Stimulated activated CD8-positive, alpha-beta memory T cell treated with anti-CD3 and anti-CD28 coated beads, Interleukin-7, amount 100 ng/mL, for 24 hours (primary cell): ENCODE data around the gene YPEL2.

Experiments used
- DNase-seq: peaks from one replicate; pipeline ENCODE4 v3.0.0-alpha.2; 2020; ENCODE audit warnings: low read depth

Gene YPEL2

DNA sequence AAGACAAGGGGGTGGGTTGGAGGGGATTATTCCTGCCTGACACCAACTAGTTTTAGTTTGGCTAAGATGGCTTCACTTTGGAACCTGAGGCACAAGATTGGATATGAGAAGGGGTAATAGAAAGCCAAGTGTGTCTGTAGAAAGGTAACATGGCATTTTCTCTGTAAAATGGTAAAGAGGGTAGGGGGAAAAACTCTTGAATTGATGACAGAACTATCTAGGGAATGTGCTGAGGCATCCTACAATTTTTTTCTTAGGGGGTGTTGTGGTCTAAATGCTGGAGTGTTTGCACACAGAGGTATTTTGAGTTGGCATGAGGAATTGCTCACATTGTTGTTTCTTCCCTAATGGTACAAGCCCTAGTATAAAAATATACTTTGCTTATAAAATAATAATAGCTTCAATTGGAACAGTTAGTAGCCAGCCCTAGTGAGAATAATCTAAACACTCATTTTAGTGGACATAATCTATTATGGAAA, 25.8 kb downstream of the YPEL2 start:
- no peak for DNase-seq

DNA sequence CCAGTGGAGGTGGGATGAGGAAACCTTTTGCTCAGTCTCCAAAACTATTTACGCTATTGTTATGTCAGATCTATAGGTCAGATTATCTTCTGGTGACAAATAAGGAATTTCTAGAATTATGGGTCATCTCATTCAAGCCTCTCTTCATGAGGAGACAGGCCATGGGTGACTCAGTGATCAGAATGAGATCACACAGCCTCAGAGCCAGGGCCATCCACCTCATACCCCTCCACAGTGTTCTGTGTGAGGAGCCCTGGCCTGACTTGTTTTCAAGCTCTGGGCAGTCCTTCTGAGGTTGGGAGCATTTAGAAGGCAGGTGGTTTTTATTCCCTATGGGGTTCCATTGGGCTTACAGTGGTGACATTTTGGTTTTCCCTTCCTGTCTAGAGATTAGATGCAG, 26.5 kb downstream of the YPEL2 start:
- no peak for DNase-seq

DNA sequence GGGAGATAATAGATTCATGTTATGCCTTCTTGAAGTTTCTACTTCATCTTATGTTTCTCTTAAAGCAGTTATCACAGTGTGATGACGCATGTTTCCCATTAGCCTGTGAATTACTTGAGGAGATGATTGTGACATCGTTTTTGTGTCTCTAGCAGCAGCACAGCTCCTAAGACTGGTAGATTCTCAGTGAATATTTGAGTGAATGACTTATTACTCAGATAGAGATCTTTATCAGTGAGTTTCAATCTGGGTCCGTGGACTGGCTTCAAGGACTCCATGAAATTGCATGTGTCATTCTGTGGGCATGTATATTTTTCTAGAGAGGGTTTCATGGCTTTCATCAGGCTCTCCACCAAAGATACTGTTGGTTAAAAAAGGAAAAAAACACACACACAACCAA, 29.9 kb downstream of the YPEL2 start:
- no peak for DNase-seq

DNA sequence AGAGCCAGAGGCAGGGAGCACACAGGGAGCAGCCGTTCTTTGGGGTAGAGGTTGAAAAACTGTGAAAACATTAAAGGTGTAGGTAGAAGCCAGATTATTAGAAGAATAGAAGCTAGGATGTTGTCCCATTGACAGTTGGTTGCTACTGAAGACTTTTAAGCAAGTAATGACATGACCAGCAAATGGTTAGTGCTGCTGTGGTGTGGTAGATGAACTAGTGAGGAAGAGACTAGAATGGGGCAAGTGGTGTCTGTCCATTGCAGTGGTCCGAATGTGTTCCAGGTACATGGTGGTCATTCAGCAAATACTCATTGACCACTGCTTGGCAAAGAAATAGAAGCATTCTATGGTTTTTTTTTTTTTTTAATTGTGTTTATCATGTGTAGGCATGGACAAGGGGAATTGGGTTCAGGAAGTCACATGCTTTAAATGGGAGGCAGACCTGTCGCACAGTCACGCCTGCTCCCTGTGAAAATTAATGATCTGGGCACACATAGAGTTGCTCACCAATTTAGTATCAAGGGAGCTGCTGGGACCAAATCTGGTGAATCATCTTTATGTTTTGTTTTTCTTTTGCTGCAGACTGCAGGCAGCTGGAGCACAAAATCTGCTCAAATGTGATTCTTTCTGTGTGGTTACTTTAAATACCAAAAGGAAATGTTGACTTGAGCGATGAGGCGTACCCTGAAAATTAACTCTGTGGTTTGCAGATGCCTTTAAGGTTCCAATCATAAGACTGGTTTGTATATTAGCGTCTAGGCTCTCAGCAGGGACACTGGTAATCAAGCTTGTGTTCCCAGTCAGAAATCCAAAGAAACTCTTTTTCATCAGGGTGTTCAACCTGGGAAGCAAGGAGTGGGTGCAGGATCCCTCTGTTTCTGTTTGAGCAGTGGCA, 30.7 kb downstream of the YPEL2 start:
- DNase-seq = no peak

DNA sequence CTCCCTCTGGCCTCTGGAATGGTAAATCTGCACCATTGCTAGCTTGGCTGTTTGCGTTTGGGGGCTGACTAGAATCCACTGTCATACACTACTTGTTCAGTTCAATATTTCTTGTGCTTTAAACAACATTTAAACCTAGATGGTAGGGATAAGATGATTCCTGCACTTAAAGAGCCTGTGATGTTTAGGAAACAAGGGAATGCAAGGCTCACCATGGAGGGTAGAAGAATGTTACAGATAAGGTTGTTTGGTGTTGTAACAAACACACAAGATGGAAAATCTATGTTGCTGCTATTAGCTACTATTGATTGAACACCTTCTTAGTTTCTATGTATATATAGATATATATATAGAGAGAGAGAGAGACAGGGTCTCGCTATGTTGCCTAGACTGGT, 31.4 kb downstream of the YPEL2 start:
- no peak for DNase-seq

DNA sequence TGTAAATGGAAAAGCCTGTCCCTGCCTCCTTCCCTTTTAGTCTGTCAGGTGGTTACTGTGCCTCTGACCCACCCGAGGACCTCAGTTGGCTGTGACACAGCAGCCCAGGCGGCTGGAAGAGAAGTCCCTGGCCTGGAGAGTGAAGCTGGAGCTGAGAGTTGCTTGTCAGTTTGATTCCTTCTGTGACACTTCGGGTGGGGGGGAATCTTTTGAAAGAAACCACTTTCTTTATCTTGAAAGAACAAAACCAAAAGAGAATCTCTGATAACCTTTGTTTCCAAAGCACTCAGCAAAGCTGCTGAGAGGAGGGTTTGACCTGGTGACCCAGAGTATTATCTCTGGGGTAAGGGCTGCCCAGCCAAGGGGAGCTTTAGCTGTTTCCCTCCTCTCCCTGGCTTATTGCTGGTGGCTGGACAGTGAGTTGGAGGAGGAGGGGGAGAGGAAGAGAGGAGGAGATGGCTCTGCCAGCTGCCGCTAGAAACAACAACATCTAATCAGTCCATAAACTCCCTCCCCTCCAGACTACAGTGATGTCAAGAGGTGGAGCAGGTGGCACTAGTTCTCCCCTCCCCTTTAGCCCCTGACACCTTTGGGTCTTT, 34.0 kb downstream of the YPEL2 start:
- DNase-seq = no peak

DNA sequence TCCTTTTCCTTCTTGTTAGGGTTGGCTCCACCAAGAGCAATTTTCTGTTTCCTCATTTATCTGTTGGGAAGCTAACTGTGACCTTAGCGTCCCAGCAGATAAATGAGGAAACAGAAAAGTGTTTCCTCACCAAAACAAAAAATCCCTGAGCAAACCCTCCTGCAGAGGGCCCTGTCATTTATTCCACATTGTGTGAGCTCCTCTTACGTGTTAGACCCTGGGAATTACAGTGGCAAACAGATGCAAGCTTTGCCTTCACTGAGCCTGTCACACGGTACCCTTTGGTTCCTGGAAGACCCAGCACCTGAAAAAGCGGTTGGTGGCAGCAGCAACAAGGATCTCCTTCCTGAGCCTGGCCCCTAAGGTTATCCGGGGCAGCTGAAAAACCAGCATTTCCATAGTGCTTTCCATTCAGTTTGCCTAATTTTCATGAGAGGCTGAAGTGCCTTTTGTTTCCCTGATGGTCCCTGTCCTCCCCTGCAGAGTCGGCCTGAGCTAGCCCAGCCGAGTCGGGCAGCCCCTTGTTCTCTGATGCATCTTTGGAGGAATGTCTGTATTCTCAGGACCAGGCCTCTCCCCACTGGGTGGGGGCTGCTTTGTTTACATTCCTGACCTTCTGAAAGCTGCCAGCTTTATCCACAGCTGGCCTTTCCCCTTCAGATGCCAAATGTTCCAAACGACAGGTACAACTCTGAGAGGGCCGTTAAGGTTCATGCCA, 34.7 kb downstream of the YPEL2 start:
- DNase-seq = no peak

DNA sequence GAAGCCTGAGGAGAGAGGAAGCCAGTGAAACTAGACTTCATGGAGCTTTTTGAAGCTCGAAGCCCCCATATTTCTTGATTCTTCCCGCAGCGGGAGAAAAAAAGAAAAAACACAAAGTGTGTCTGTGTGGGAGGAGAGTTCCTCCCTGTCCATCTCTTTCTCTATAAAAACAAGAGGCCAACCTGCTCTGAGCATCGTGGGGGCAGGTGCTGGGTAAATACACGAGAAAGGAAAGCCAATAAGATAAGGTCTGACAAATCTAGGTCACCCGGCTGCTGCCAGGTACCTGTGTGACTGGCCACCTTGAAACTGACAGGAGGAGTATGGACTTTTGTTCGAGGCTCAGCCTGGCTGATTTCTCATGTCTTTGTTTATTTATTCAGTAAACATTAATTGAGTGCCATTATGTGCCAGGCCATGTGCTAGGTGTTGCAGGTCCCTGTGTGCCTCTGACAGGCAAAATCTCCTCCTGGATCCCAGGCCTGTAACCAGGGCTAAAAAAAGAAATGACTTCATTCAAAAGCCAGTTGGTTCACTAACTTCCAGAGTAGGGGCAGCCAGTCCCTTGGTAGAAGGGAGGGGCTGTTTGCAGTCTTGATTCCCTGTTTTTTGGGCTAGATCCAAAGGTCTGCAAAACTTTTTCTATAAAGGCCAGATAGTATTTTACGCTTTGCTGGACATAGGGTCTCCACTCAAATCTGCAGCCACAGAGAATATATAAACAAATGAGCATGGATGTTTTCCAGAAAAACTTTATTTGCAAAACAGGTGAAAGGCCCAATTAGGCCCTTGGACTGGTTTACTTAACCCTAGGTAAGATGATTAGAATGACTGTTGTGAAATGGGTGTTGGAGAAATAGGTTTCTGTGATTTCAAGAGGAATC, 35.6 kb downstream of the YPEL2 start:
- DNase-seq = no peak

DNA sequence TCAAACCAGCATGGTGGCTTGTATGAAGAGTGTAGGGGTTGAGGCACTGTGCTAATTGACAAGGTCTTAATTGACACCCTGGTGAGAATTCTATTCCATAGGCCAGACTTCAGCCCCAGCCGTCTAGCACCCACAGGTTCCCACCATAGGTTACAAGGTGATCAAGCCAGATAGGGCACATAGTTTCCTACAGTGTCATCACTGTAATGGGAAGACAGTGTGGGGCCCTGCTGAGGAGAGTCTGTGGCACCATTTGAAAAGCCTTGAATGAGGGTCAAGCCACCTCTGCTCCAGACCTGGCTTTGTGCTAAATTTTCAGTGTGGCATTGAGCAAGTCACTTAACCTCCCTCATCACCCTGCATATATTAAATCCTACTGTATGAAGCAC, 36.2 kb downstream of the YPEL2 start:
- no peak for DNase-seq

DNA sequence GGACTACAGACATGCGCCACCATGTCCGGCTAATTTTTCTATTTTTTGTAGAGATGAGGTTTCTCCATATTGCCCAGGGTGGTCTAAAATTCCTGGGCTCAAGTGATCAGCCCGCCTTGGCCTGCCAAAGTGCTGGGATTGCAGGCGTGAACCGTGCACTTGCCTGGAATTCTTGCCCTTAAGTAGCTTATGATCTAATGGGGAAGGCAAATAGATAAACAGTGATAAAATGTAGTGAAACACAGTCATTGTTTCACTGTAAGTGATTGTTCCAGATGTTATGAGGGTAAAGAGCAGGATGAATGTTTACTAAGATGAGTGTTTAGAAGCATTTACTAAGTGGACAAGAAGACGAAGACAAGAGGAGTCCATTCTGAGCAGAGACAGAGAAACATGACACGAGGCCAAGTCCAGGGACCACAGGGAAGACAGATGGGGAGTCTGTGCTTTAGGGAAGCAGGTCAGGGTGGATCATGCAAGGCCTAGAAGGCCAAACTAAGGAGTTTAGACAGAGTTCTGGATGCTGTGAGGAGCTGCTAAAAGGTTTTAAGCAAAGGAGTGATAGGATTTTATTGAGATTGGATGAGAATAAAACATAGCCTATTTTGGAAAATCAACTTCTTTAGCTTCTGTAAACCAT, 36.9 kb downstream of the YPEL2 start:
- no peak for DNase-seq

DNA sequence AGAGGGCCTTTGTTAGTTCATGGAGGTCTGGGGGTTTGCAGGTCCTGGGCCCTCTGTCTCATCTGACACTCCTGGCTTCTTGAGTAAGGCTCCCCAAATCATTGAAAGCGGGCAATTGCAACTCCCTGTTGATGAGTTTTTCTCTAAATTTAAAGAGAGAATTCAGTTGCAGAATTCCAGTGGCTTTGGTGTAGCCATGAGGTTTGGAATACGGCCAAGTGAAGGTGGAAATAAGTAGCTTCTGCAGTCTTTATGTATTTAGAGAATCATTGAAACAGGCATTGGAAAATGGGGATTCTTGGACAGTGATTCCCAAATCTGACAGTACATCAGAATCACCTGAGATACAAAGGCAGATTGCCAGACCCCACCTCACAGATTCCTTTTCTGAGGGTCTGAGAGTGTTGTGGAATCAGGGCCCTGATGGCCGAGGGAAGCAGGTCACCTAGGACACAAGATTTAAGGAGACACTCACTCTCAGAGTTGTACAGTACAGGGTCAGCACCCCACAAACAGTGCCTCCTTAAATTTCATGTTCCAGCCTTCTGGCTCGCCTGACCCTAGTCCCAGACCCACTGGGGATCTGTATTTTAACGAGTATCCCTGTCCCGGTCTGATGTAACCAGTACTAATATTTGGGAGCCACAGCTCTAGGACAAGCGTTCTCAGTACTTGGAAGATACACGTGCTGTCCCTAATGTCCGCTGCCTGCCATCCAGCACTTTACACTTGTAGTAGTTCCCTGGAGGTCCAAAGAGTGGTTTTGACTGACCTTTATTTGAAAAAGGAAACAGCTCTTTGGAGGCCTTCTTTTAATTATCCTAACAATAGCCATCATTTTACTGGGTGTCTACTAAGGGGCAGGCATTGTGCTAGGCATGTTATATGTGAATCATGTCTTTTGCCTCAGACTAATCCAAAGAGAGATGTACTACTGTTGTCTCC, 37.8 kb downstream of the YPEL2 start:
- no peak for DNase-seq

DNA sequence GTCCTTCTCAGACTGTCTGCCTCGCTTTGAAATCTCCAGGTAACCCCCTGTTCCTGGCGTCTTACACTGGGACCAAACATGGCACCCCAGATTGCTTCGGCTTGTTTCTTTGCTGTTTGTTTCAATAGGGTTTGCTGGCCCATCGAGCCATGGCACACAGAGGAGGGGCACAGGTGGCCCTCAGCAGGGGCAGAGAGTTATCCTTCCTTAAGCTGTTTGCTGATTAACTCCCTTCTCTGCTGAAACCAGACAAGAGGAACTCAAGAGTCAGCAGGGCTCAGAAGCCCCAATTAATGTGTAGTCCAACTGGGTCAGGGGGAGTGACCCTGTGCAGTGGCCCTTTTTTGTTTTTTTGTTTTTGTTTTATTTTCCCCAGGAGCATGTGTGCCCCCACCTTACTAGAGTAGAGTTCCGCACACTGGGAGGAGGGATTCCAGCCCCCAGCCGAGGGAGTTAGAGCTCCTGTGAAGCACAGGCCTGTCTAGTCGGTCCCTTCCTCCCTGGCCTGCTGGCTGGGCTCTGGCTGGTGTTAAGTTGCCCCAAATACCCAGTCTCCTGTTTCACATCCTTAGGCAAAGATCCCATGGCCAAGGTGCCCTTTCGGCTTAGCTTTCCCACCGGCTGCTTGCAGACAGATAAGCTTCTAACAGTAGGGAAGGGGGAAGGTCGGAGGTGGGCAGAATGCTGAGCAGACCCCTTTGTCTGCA, 39.3 kb downstream of the YPEL2 start:
- DNase-seq = no peak

DNA sequence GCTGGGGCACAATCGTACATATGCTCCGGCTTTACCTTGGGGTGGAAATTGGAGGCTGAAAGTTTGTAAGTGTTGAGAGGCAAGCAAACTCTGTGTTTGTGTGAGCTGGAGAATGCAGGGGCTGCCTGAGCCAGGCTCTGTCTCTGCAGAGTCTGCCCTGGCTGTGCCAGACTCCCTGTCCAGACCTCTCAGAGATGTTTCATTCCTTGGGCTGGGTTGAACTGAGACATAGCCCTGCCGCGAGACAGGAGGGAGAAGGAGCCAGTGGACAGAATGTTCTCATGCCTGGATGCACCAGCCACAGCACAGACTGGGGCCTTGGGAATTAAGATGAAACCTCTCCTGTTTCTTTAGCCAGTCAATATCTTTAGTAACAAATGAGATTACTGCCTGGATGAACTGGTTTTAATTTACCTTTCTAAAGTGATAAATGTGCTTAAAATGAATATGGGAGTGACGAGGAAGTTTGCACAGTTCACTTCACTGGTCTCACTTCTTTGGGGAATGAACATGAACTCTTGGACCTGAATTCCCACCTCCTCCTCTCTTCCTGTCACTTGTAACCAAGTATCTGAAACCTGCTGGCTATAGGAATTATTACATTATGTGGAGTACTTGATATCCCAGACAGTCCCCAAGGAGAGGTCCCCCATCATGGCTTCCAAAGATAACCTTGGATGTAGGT, 40.1 kb downstream of the YPEL2 start:
- DNase-seq = no peak

DNA sequence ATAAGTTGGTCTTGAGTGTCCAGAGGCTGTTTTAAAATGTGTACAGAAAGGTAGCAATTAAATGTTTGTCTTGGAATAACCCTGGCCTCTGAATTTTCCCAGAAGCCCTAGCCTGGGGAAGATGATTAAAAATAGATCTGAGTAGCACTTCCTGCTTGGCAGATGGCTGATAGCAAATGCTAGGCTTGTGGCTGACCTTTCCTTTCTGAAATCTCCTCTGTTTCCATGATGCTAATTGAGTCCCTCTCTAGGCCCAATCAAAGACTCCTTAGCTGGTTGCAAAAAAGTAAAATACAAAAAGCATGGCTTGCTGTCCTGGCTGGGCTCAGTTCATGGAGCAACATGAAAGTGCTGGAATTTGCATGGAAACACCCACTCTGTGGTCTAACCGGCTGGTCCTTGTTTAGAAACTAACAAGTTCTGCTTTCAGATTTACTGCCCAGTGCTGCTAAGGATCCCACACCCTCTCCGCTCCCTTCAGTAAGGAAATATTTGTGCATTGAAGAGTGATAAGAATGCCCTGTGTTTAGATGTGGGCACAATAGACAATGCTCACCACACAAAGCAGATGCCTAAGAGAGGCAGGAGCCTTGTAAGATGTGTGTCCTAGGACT, 40.8 kb downstream of the YPEL2 start:
- no peak for DNase-seq

DNA sequence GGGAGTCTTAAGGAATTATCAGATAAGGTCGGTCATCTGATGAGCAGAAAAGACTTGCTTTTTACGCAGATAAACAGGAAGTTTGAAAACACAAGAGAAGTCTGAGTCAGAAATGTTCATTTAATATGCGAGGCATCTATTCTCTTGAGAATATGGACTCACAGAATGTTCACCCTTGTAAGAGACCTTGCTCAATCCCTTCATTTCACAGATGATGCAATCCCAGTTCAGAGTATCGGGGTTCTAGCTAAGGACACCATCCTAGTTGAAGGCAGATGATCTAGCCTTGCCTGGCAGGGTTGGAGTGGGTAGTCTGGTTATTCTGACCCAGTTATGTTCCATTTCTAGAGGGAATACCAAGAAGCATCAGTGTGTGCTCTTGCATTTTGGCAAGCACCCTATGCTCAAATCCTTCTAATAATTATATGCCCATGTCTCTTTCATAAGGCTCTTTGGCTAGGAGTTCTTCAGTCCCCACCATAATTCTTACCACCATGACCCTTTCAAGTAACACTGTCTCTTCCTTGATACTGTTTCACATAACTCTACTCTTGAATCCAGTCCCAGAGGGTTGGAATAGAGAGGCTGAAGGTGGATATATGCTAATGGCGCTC, 42.5 kb downstream of the YPEL2 start:
- DNase-seq = no peak

DNA sequence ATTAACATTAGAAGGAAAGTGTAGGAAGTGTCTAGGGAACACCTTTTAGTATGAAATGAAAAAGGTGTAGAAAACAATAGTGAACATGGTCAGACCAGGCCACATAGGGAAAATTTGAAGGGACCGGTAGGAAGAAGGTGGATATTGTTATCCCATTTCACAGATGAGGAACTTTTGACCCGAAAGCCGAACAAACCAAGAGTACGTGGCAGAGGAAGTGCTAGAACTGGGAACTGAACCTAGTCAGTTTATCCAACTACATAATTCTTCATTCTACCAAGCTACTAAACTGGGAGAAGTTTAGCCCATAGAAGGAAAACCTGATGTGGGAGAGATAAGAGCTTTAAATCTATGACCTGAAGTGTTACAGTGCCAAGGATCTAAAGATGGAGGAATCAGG, 43.2 kb downstream of the YPEL2 start:
- no peak for DNase-seq

DNA sequence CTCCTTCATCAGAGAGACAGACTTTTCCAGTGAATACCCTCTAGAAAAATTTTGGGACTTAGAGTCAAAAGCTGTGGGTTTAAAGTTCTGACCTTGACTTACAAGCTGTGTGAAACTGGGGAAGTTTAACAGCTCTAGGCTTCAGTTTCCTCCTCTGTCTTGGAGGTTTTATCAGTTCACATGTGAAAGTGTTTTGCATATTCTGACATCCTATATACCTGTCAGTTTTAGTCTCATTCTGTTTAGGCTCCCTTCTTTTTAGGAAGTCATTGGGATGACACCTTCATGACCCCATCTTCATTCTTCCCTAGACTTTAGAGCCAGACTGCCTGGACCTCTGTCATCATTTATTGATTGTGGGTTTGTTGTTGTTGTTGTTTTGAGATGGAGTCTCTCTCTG, 44.4 kb downstream of the YPEL2 start:
- no peak for DNase-seq

DNA sequence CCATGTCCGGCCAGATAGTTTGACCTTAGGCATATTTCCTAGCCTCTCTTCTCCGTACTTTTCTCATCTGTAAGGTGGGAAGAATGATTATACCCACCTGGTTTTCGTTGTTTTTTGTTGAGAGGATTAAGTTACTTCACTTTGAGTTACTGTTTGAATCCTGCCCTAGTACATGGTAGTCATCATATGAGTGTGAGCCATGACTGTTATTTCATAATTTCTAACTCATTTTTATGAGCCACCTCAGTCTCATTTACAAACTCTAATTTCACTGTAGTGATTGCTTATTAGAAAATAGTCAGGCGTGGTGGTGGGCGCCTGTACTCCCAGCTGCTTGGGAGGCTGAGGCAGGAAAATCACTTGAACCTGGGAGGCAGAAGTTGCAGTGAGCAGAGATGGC, 45.1 kb downstream of the YPEL2 start:
- no peak for DNase-seq
